Esophagus squamous epithelium (tissue), 4 donors: ENCODE data around the gene ALPK1.

Experiments
- POLR2A ChIP-seq, 4 donors: fragments of 450-650 bp; IDR thresholded peaks; one replicate each; pipeline ENCODE4 v1.6.1; 2017; ENCODE audit warnings: antibody characterized with exemption in 4 of 4, mild to moderate bottlenecking in 4 of 4, moderate library complexity in 3 of 4
- TF ChIP-seq, protein P1 (sequence below), 6 experiments: fragments of 450-650 bp in 4 of 6; fragments of 200-600 bp in 2 of 6; sonication (generic) in 2 of 6; IDR thresholded peaks; one replicate each; pipeline ENCODE4 v1.5.1; 2016 to 2019; ENCODE audit warnings: antibody characterized with exemption in 6 of 6, mild to moderate bottlenecking in 4 of 6, moderate library complexity in 4 of 6

GRCh38 chr4:112343330-112344080, 46.3 kb downstream of the ALPK1 start:
- TF ChIP-seq, protein P1, sequence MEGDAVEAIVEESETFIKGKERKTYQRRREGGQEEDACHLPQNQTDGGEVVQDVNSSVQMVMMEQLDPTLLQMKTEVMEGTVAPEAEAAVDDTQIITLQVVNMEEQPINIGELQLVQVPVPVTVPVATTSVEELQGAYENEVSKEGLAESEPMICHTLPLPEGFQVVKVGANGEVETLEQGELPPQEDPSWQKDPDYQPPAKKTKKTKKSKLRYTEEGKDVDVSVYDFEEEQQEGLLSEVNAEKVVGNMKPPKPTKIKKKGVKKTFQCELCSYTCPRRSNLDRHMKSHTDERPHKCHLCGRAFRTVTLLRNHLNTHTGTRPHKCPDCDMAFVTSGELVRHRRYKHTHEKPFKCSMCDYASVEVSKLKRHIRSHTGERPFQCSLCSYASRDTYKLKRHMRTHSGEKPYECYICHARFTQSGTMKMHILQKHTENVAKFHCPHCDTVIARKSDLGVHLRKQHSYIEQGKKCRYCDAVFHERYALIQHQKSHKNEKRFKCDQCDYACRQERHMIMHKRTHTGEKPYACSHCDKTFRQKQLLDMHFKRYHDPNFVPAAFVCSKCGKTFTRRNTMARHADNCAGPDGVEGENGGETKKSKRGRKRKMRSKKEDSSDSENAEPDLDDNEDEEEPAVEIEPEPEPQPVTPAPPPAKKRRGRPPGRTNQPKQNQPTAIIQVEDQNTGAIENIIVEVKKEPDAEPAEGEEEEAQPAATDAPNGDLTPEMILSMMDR (IDR thresholded peaks at IDR 0.05) = no peak
- TF ChIP-seq POLR2A (IDR thresholded peaks at IDR 0.05) = no peak
